Measurements from ENCODE around the gene TDRD3.
"Not testable (repeated sequence)": the region's sequence is repeated elsewhere in the genome, so short reads cannot be mapped to it uniquely, and the experiment has no call there.

The TDRD3 gene

GRCh38 chr13:60398907-60399589 is 2.0 kb downstream of the TDRD3 start:
- DNase-seq = no peak

GRCh38 chr13:60402022-60402421 is 5.0 kb downstream of the TDRD3 start:
- no peak for DNase-seq

- no peak for DNase-seq
Measured at GRCh38 chr13:60407095-60407494, 10.1 kb downstream of the TDRD3 start.

- not testable (repeated sequence) for DNase-seq
Measured at GRCh38 chr13:60407852-60408251, 10.8 kb downstream of the TDRD3 start.

GRCh38 chr13:60409574-60410292 is 12.7 kb downstream of the TDRD3 start:
- not testable (repeated sequence) for DNase-seq

GRCh38 chr13:60410299-60410698 is 13.3 kb downstream of the TDRD3 start:
- no peak for DNase-seq

GRCh38 chr13:60411464-60411863 is 14.4 kb downstream of the TDRD3 start:
- no peak for DNase-seq

GRCh38 chr13:60411983-60412382 is 15.0 kb downstream of the TDRD3 start:
- no peak for DNase-seq

- DNase-seq = no peak
Measured at GRCh38 chr13:60412909-60413616, 16.0 kb downstream of the TDRD3 start.

- DNase-seq = no peak
Measured at GRCh38 chr13:60414177-60414576, 17.2 kb downstream of the TDRD3 start.

GRCh38 chr13:60417734-60418133 is 20.7 kb downstream of the TDRD3 start:
- no peak for DNase-seq

- DNase-seq = no peak
Measured at GRCh38 chr13:60418954-60419353, 21.9 kb downstream of the TDRD3 start.

- DNase-seq = no peak
Measured at GRCh38 chr13:60425332-60425731, 28.3 kb downstream of the TDRD3 start.

GRCh38 chr13:60426075-60426474 is 29.1 kb downstream of the TDRD3 start:
- no peak for DNase-seq

GRCh38 chr13:60427285-60427684 is 30.3 kb downstream of the TDRD3 start:
- no peak for DNase-seq

- DNase-seq = no peak
Measured at GRCh38 chr13:60431108-60431700, 34.2 kb downstream of the TDRD3 start.

GRCh38 chr13:60433505-60433904 is 36.5 kb downstream of the TDRD3 start:
- DNase-seq = no peak

- no peak for DNase-seq
Measured at GRCh38 chr13:60435762-60436374, 38.8 kb downstream of the TDRD3 start.

GRCh38 chr13:60439201-60439600 is 42.2 kb downstream of the TDRD3 start:
- no peak for DNase-seq

GRCh38 chr13:60441761-60442160 is 44.7 kb downstream of the TDRD3 start:
- no peak for DNase-seq

- DNase-seq = no peak
Measured at GRCh38 chr13:60448907-60449510, 52.0 kb downstream of the TDRD3 start.

GRCh38 chr13:60453490-60453889 is 56.5 kb downstream of the TDRD3 start:
- no peak for DNase-seq

GRCh38 chr13:60454425-60454824 is 57.4 kb downstream of the TDRD3 start:
- DNase-seq = no peak
